Loucy (cell line): ENCODE data around the gene ADD2.

ENCODE experiments used
- H2AFZ ChIP-seq: fragments of 200-600 bp; sonication (generic); 2 replicates; pipeline ENCODE4 v1.6.0; 2016; ENCODE audit warnings: antibody characterized with exemption, mild to moderate bottlenecking, low read length, moderate library complexity
- H3F3A ChIP-seq: fragments of 200-600 bp; 2 replicates; pipeline ENCODE4 v1.6.0; 2016; ENCODE audit warnings: antibody characterized with exemption, low read depth, mild to moderate bottlenecking
- H3K27me3 ChIP-seq: fragments of 200-600 bp; sonication (generic); 2 replicates; pipeline ENCODE4 v1.6.1; 2014; ENCODE audit warnings: low read length, mild to moderate bottlenecking; ENCODE audit not compliant: insufficient read depth, poor library complexity, severe bottlenecking
- H3K36me3 ChIP-seq: fragments of 200-600 bp; sonication (generic); 2 replicates; pipeline ENCODE4 v1.6.1; 2016; ENCODE audit warnings: low read length; ENCODE audit not compliant: insufficient read depth
- H3K4me1 ChIP-seq: fragments of 200-600 bp; sonication (generic); 2 replicates; pipeline ENCODE4 v1.5.1; 2014; ENCODE audit warnings: low read length, mild to moderate bottlenecking; ENCODE audit not compliant: insufficient read depth, poor library complexity, severe bottlenecking
- H3K4me2 ChIP-seq: fragments of 200-600 bp; sonication (generic); 2 replicates; pipeline ENCODE4 v1.6.0; 2014; ENCODE audit warnings: antibody characterized with exemption, low read length, low read depth, mild to moderate bottlenecking; ENCODE audit not compliant: poor library complexity, severe bottlenecking
- H3K4me3 ChIP-seq: fragments of 200-600 bp; sonication (generic); 2 replicates; pipeline ENCODE4 v1.5.1; 2014; ENCODE audit warnings: low read length, mild to moderate bottlenecking, mixed read lengths; ENCODE audit not compliant: poor library complexity, severe bottlenecking
- H3K79me2 ChIP-seq: fragments of 200-600 bp; sonication (generic); 2 replicates; pipeline ENCODE4 v1.6.1; 2014; ENCODE audit warnings: low read length; ENCODE audit not compliant: insufficient read depth
- H3K9ac ChIP-seq: fragments of 200-600 bp; sonication (generic); 2 replicates; pipeline ENCODE4 v1.6.0; 2014; ENCODE audit warnings: mild to moderate bottlenecking, low read depth, low read length, moderate library complexity; ENCODE audit not compliant: poor library complexity, severe bottlenecking
- H3K9me2 ChIP-seq: fragments of 200-600 bp; sonication (generic); replicated peaks from 2 replicates; pipeline ENCODE4 v1.6.1; 2016; ENCODE audit warnings: low read depth, low read length, mixed read lengths
- H3K9me3 ChIP-seq: fragments of 200-600 bp; sonication (generic); 2 replicates; pipeline ENCODE4 v1.6.1; 2014; ENCODE audit warnings: mild to moderate bottlenecking, antibody characterized with exemption, low read length, low read depth; ENCODE audit not compliant: insufficient read depth
- H4K20me1 ChIP-seq: fragments of 200-600 bp; sonication (generic); 2 replicates; pipeline ENCODE4 v1.6.0; 2014; ENCODE audit warnings: antibody characterized with exemption, low read length, mild to moderate bottlenecking; ENCODE audit not compliant: insufficient read depth, poor library complexity, severe bottlenecking
- CTCF ChIP-seq: fragments of 200-600 bp; sonication (generic); conservative IDR thresholded peaks from 2 replicates; pipeline ENCODE4 v1.5.1; 2014; ENCODE audit warnings: mild to moderate bottlenecking, antibody characterized with exemption, low read length
- EZH2phosphoT487 ChIP-seq: fragments of 200-600 bp; IDR thresholded peaks from 2 replicates; pipeline ENCODE4 v1.6.1; 2018; ENCODE audit warnings: antibody characterized with exemption, mild to moderate bottlenecking, moderate library complexity, borderline replicate concordance

ADD2 gene

GRCh38 chr2:70608373-70608772 is 159.6 kb downstream of the ADD2 start:
- no peaks in the 10 kb centered on the region for H3K9me3 ChIP-seq
- no peaks in the 10 kb centered on the region for H4K20me1 ChIP-seq
- peaks cover 46% of the 10 kb centered on the region for H3K4me1 ChIP-seq
- TF ChIP-seq EZH2phosphoT487 (no peak), CTCF (no peak)
- no peak overlapping the region for H3K9ac ChIP-seq
- no peaks in the 10 kb centered on the region for H3K79me2 ChIP-seq
- no peaks in the 10 kb centered on the region for H3K36me3 ChIP-seq
- H3F3A ChIP-seq, result peaks cover 6% of the 10 kb centered on the region
- no peak overlapping the region for H3K4me3 ChIP-seq
- no peak overlapping the region for H2AFZ ChIP-seq
- no peaks in the 10 kb centered on the region for H3K9me2 ChIP-seq
- no peaks in the 10 kb centered on the region for H3K27me3 ChIP-seq
- H3K4me2 ChIP-seq, result no peak overlapping the region

- Histone ChIP-seq H3K27me3 (no peaks in the 10 kb centered on the region), H4K20me1 (no peaks in the 10 kb centered on the region), H3K4me1 (peaks cover 58% of the 10 kb centered on the region), H3K4me3 (no peak overlapping the region), H3K9me2 (no peaks in the 10 kb centered on the region), H3K9me3 (no peaks in the 10 kb centered on the region), H3F3A (peaks cover 16% of the 10 kb centered on the region), H3K36me3 (no peaks in the 10 kb centered on the region), H3K9ac (peak overlapping the region; percentile 19), H2AFZ (peak overlapping the region; percentile 6; the same call in 1 of the 2 replicates), H3K79me2 (no peaks in the 10 kb centered on the region), H3K4me2 (peak overlapping the region; percentile 18)
- TF ChIP-seq EZH2phosphoT487 (no peak), CTCF (no peak)
Measured at GRCh38 chr2:70607121-70607561, 160.9 kb downstream of the ADD2 start.
